Measurements from ENCODE around the gene CRYBG1.
"Not testable (repeated sequence)": the region's sequence is repeated elsewhere in the genome, so short reads cannot be mapped to it uniquely, and the experiment has no call there.

CRYBG1 gene

GRCh38 chr6:106397431-106397830 lies 36.9 kb downstream of the CRYBG1 start:
- no peak for TF ChIP-seq CTCF (conservative IDR thresholded peaks at IDR 0.05; ENCODE audit: control insufficient read depth, insufficient read depth, low read depth, low read length)
- H3K4me3 ChIP-seq (ENCODE audit: control insufficient read depth, low read depth, low read length) = no peak overlapping the region
- DNase-seq (ENCODE audit: low read depth) = no peak

- H3K4me3 ChIP-seq (ENCODE audit: control insufficient read depth, low read depth, low read length) = no peak overlapping the region
- TF ChIP-seq CTCF (conservative IDR thresholded peaks at IDR 0.05; ENCODE audit: control insufficient read depth, insufficient read depth, low read depth, low read length) = no peak
- DNase-seq (ENCODE audit: low read depth) = no peak
Observed at GRCh38 chr6:106398621-106399020, 38.1 kb downstream of the CRYBG1 start.

GRCh38 chr6:106405044-106405443 lies 44.5 kb downstream of the CRYBG1 start:
- DNase-seq (ENCODE audit: low read depth); H3K4me3 ChIP-seq (ENCODE audit: control insufficient read depth, low read depth, low read length): not testable (repeated sequence)

GRCh38 chr6:106411056-106411455 lies 50.5 kb downstream of the CRYBG1 start:
- TF ChIP-seq CTCF (conservative IDR thresholded peaks at IDR 0.05; ENCODE audit: control insufficient read depth, insufficient read depth, low read depth, low read length) = no peak
- DNase-seq (ENCODE audit: low read depth) = no peak
- no peak overlapping the region for H3K4me3 ChIP-seq (ENCODE audit: control insufficient read depth, low read depth, low read length)

GRCh38 chr6:106411643-106412200 lies 51.2 kb downstream of the CRYBG1 start:
- no peak for TF ChIP-seq CTCF (conservative IDR thresholded peaks at IDR 0.05; ENCODE audit: control insufficient read depth, insufficient read depth, low read depth, low read length)
- no peak for DNase-seq (ENCODE audit: low read depth)
- no peak overlapping the region for H3K4me3 ChIP-seq (ENCODE audit: control insufficient read depth, low read depth, low read length)

- TF ChIP-seq CTCF (conservative IDR thresholded peaks at IDR 0.05; ENCODE audit: control insufficient read depth, insufficient read depth, low read depth, low read length) = no peak
- H3K4me3 ChIP-seq (ENCODE audit: control insufficient read depth, low read depth, low read length) = no peak overlapping the region
- DNase-seq (ENCODE audit: low read depth) = no peak
Observed at GRCh38 chr6:106413016-106413415, 52.5 kb downstream of the CRYBG1 start.

GRCh38 chr6:106413722-106414121 lies 53.2 kb downstream of the CRYBG1 start:
- no peak for TF ChIP-seq CTCF (conservative IDR thresholded peaks at IDR 0.05; ENCODE audit: control insufficient read depth, insufficient read depth, low read depth, low read length)
- DNase-seq (ENCODE audit: low read depth) = no peak
- no peak overlapping the region for H3K4me3 ChIP-seq (ENCODE audit: control insufficient read depth, low read depth, low read length)

All from fibroblast of mammary gland (primary cell).